Central memory CD4-positive, alpha-beta T cell (primary cell): ENCODE results near the gene CNTNAP5.

Experiments
- DNase-seq: peaks from one replicate; pipeline ENCODE4 v3.0.0; 2022

The CNTNAP5 gene

GRCh38 chr2:124640221-124640750 is 615.2 kb downstream of the CNTNAP5 start:
- no peak for DNase-seq

GRCh38 chr2:124646166-124646815 is 621.2 kb downstream of the CNTNAP5 start:
- no peak for DNase-seq

- no peak for DNase-seq
Observed at GRCh38 chr2:124647245-124647644, 622.2 kb downstream of the CNTNAP5 start.

GRCh38 chr2:124647663-124648062 is 622.6 kb downstream of the CNTNAP5 start:
- DNase-seq: no peak

GRCh38 chr2:124649001-124649400 is 623.9 kb downstream of the CNTNAP5 start:
- DNase-seq: no peak

- no peak for DNase-seq
Observed at GRCh38 chr2:124652099-124652498, 627.0 kb downstream of the CNTNAP5 start.

GRCh38 chr2:124658373-124658772 is 633.3 kb downstream of the CNTNAP5 start:
- no peak for DNase-seq

GRCh38 chr2:124661558-124661957 is 636.5 kb downstream of the CNTNAP5 start:
- no peak for DNase-seq

- no peak for DNase-seq
Observed at GRCh38 chr2:124662946-124663644, 638.0 kb downstream of the CNTNAP5 start.

GRCh38 chr2:124663645-124663997 is 638.5 kb downstream of the CNTNAP5 start:
- DNase-seq: no peak

- DNase-seq: no peak
Observed at GRCh38 chr2:124664363-124664762, 639.3 kb downstream of the CNTNAP5 start.

- no peak for DNase-seq
Observed at GRCh38 chr2:124666976-124667375, 641.9 kb downstream of the CNTNAP5 start.

GRCh38 chr2:124668161-124668560 is 643.1 kb downstream of the CNTNAP5 start:
- DNase-seq: no peak

GRCh38 chr2:124670187-124670586 is 645.1 kb downstream of the CNTNAP5 start:
- no peak for DNase-seq

- DNase-seq: no peak
Observed at GRCh38 chr2:124678043-124678442, 653.0 kb downstream of the CNTNAP5 start.

GRCh38 chr2:124683536-124684428 is 658.7 kb downstream of the CNTNAP5 start:
- no peak for DNase-seq

GRCh38 chr2:124689348-124689747 is 664.3 kb downstream of the CNTNAP5 start:
- DNase-seq: no peak

GRCh38 chr2:124692216-124692615 is 667.1 kb downstream of the CNTNAP5 start:
- DNase-seq: no peak

GRCh38 chr2:124692707-124693106 is 667.6 kb downstream of the CNTNAP5 start:
- no peak for DNase-seq

- DNase-seq: no peak
Observed at GRCh38 chr2:124693156-124693555, 668.1 kb downstream of the CNTNAP5 start.

- no peak for DNase-seq
Observed at GRCh38 chr2:124698979-124699565, 674.0 kb downstream of the CNTNAP5 start.

GRCh38 chr2:124702777-124703176 is 677.7 kb downstream of the CNTNAP5 start:
- no peak for DNase-seq
